ENCODE measurements around the gene STON2.

- TF ChIP-seq JUND (CRISPR knock-in tag; IDR thresholded peaks at IDR 0.05) (no peak), POLR2A (IDR thresholded peaks at IDR 0.05; ENCODE audit: insufficient read depth in 1 of 2, low read depth in 2 of 2, low read length in 2 of 2) (no peak), SMAD3 (CRISPR knock-in tag; IDR thresholded peaks at IDR 0.05) (no peak), EP300 (IDR thresholded peaks at IDR 0.05; ENCODE audit: low read depth in 2 of 2, low read length in 2 of 2) (no peak), EP300 (CRISPR knock-in tag; IDR thresholded peaks at IDR 0.05; ENCODE audit: borderline replicate concordance) (no peak), TAF1 (CRISPR knock-in tag; IDR thresholded peaks at IDR 0.05) (no peak), SIN3A (IDR thresholded peaks at IDR 0.05; ENCODE audit: borderline replicate concordance, low read depth, low read length) (no peak), ZNF274 (CRISPR knock-in tag; IDR thresholded peaks at IDR 0.05) (no peak), HNF1B (CRISPR knock-in tag; IDR thresholded peaks at IDR 0.05) (no peak), RCOR2 (CRISPR knock-in tag; IDR thresholded peaks at IDR 0.05) (no peak), CTCF (CRISPR knock-in tag; IDR thresholded peaks at IDR 0.05) (no peak), MAZ (IDR thresholded peaks at IDR 0.05; ENCODE audit: borderline replicate concordance, low read depth, low read length) (no peak), MAZ (CRISPR knock-in tag; IDR thresholded peaks at IDR 0.05; ENCODE audit: low read depth) (no peak), USF2 (IDR thresholded peaks at IDR 0.05; ENCODE audit: low read depth, low read length) (no peak), USF2 (CRISPR knock-in tag; IDR thresholded peaks at IDR 0.05; ENCODE audit: borderline replicate concordance) (no peak)
These were observed 15.2 kb downstream of the STON2 start for GRCh38 chr14:81384900-81385299.
